Superior temporal gyrus (tissue), 1 donor: ENCODE measurements around the gene TMEM243.
A peak's percentile ranks its signal among the peaks of the same experiment; 100 is the strongest.
"Not testable (repeated sequence)": the region's sequence is repeated elsewhere in the genome, so short reads cannot be mapped to it uniquely, and the experiment has no call there.

Experiments used
- DNase-seq: peaks from one replicate; pipeline ENCODE4 v3.0.0-alpha.2; 2016; ENCODE audit errors: extremely low spot score

TMEM243 gene, protein sequence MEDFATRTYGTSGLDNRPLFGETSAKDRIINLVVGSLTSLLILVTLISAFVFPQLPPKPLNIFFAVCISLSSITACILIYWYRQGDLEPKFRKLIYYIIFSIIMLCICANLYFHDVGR

GRCh38 chr7:87219545-87220025 lies at the start of gene TMEM243:
Gene TMEM243, minus strand, starts transcription at chr7:87219732. Its CDS starts 229 bp downstream, at chr7:87219503.
- DNase-seq = peak; percentile 25

DNA sequence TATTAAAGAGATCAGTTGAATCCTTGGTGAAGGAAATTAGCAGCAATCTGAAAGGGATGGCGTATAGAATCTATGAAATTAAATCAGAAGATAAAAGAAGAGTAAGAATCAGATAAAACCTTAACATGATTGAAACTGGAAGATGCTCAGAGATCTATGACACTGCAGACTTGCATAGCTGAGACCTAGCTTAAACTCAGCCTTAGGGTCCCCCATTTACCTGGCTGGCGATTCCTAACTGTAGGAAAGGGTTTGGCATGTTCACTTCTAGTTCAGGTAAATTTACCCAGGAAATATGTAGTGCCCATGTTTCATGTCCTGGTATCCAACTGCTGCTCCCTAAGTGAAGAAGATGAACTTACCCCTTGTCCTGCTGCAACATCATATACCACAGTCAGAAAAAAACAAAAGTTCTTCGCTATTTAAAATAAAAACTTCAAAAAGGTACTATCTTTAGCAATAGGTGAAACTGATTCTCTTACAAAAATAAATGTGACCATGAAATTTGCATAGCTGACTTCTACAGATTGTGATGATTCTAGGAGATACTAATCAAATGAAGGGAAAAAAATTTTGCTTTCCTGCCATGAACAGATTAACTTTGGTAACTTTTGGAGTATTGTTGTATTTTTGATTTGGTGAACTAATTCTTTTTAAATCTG lies 47.8 kb upstream of the TMEM243 start:
- DNase-seq = no peak

GRCh38 chr7:87263537-87263936 lies 44.0 kb upstream of the TMEM243 start:
- no peak for DNase-seq

GRCh38 chr7:87253589-87254087 lies 34.1 kb upstream of the TMEM243 start:
- no peak for DNase-seq

DNA sequence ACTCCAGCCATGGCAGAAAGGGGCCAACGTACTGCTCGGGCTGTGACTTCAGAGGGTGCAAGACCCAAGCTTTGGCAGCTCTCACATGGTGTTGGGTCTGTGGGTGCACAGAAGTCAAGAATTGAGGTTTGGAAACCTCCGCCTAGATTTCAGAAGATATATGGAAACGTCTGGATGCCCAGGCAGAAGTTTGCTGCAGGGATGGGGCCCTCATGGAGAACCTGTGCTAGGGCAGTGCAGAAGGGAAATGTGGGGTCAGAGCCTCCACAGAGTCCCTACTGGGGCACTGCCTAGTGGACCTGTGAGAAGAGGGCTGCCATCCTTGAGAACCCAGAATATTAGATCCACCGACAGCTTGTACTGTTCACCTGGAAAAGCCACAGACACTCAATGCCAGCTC lies 26.1 kb upstream of the TMEM243 start:
- not testable (repeated sequence) for DNase-seq

DNA sequence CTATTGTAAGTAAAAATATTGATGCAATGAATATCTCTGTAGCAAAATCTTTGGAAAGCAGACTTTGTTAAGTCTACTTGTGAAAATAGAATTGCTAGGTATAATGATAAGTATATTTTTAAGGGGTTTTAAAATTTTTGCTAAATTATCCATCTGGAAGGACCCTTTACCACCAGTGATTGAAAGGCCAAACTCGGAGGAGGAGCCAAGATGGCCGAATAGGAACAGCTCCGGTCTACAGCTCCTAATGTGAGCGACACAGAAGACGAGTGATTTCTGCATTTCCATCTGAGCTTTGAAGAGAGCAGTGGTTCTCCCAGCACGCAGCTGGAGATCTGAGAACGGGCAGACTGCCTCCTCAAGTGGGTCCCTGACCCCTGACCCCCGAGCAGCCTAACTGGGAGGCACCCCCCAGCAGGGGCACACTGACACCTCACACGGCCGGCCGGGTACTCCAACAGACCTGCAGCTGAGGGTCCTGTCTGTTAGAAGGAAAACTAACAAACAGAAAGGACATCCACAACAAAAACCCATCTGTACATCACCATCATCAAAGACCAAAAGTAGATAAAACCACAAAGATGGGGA lies 19.0 kb upstream of the TMEM243 start:
- DNase-seq = not testable (repeated sequence)

GRCh38 chr7:87234949-87235348 lies 15.4 kb upstream of the TMEM243 start:
- DNase-seq = no peak

DNA sequence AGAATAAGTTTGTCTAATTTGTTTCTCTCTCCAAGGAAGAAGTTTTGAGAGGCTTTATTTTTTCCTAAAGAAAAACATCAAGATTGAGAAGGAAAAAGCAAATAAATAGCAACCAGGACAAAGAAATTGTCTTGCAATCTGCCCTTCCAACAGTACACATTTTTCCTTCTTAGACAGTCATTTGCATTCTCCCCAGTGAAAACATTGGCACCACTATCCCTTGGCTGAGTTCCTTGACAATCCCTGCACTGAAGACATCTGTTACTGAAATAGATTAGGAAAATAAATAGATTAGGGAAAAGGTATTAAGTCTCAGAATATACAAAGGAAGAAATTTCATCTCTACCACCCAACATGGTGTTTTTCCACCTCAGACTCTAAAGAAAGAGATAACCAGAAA lies 12.2 kb upstream of the TMEM243 start:
- DNase-seq = peak; percentile 69

GRCh38 chr7:87231258-87231657 lies 11.7 kb upstream of the TMEM243 start:
- no peak for DNase-seq

DNA sequence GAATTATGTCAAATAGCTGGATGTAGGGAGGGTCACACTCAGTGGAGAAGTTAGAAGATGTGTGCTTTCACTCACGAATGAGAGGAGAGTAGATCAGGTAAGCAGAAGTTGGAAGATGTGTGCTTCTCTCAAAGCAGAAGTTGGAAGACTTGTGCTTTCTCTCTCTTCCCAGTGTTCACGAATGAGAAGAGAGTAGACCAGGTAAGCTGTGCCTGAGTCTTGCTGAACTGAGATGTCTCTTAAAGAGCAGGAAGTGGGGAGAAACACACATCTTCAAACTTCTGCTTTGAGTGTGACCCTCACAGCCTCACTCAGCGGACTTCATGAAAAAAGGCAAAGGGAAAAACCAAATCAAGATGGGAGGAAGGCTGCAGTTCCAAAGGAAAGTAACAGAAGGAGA lies 7.0 kb upstream of the TMEM243 start:
- no peak for DNase-seq

DNA sequence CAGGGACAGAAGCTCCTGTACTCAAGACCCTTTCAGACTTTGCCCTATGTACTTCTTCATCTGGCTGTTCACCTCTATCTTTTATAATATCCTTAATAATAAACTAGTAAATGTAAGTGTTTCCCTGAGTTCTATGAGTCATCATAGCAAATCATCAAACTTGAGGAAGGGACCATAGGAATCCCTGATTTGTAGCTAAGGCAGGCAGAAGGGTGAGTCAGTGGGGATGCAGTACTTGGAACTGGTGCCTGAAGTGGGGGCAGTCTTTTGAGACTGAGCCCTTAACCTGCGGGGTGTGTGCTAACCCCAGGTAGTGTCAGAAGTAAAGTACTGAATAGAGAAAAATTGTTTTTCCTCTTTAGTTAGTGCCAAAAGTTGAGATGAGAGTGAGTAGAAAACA lies 6.2 kb upstream of the TMEM243 start:
- DNase-seq = no peak

DNA sequence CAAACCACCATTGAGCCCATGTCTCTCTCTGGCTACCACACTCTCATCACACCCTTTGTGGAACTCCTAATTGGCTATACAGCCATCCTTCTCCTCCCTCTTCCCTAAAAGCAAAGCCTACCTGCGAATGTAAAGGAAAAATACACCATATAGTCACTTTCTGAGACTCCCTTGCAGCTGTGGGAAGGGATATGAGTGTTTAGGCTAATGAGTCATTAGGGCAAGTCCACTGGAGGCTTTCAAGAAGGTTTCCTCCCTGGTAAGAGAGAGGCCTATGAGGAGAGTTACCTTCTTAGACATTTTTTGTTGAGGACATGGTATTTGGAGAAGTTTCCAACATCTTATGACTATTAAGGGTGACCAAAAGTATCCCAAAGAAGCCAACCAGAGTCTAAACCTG lies 4.1 kb upstream of the TMEM243 start:
- no peak for DNase-seq

GRCh38 chr7:87220734-87221215 lies 1.2 kb upstream of the TMEM243 start:
- peak; percentile 69 for DNase-seq

GRCh38 chr7:87220026-87220733 lies 648 bp upstream of the TMEM243 start:
- DNase-seq = peak; percentile 80

- DNase-seq = peak; percentile 32
Measured at GRCh38 chr7:87218796-87219544, 562 bp downstream of the TMEM243 start.

GRCh38 chr7:87217983-87218653 lies 1.4 kb downstream of the TMEM243 start:
- DNase-seq = peak; percentile 18

GRCh38 chr7:87216701-87217508 lies 2.6 kb downstream of the TMEM243 start:
- DNase-seq = peak; percentile 60

DNA sequence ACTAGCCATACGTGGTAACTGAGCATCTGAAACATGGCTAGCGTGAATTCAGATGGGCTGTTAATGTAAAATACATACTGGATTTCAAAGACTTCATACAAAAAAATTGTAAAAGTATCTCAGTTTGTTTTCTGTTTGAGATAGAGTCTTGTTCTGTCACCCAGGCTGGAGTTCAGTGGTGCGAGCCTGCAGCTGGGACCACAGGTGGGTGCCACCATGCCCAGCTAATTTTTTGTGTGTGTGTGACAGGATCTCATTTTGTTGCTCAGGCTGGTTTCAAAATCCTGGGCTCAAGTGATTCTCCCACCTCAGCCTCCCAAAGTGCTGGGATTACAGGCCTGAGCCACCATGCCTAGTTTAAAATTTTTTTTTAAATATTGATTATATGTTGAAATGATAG lies 4.5 kb downstream of the TMEM243 start:
- DNase-seq = no peak

DNA sequence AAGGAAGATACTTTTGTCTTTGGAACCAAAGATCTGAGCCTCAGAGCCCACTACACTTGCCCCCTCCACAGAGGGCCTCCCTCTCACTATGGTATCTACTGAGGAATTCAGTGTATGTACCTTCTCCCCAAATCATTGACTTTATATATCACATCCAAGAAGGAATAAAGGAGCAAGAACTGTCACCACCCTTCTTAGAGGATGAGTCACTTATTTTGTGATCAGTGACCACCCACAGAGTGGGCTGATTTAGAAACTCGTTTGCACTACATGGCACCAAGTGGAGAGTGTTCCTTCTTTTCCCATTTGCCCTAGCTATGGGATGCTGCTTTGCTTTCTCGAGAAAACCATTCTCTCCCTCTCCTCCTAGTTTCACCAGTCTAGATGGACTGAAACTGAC lies 5.7 kb downstream of the TMEM243 start:
- DNase-seq = peak; percentile 16

- peak; percentile 11 for DNase-seq
Measured at GRCh38 chr7:87213252-87213651, 6.3 kb downstream of the TMEM243 start.
